Right ventricle myocardium inferior (tissue), 1 donor: ENCODE results near the gene PDE9A. TPM values are rescaled to one million over a fixed set of nuclear protein-coding genes. Genes with fewer than 3 reads are reported as not detected.
A peak's percentile ranks its signal among the peaks of the same experiment; 100 is the strongest.

Experiments used
- ATAC-seq: fragments of 200-7000 bp; cut with Tn5 transposase; one replicate; pipeline ENCODE4 v1.9.1; 2020; ENCODE audit warnings: mild to moderate bottlenecking, moderate library complexity
- DNase-seq: peaks from one replicate; pipeline ENCODE4 v3.0.0; 2021; ENCODE audit errors: missing footprints
- intact Hi-C: fragments of 100-400 bp; cut with DNase I; formaldehyde crosslinking; loops from one replicate; pipeline ENCODE4 v1.11.0; 2022
- total RNA-seq: library from RNA; stranded (reverse); fragmentation: NEBNext Ultra II Directional; extraction: Animal tissue kit (Norgen Biotek cat#: 25700); gene quantifications from one replicate; pipeline ENCODE4 v1.2.1, GENCODE V29; 2021
- donor health status: DM: no; HTN: yes; CAD: no; lungs with severe emphysema.

PDE9A gene
- total RNA-seq, 1 donor from 2014 or later = 3.4 TPM

- no peak for DNase-seq
- no peak for ATAC-seq
- intact Hi-C loops = no loop called here
Measured at GRCh38 chr21:42739061-42739931, 85.9 kb downstream of the PDE9A start.

- intact Hi-C loops = loop anchor here (10.0 kb wide), 1 partner anchor 86 kb away; the partner anchor contains the start of gene PDE9A
- ATAC-seq (no peak), DNase-seq (no peak)
Measured at GRCh38 chr21:42740405-42740909, 87.0 kb downstream of the PDE9A start.

GRCh38 chr21:42741066-42741465, 87.6 kb downstream of the PDE9A start:
- intact Hi-C loops = loop anchor here (10.0 kb wide), 1 partner anchor 86 kb away; the partner anchor contains the start of gene PDE9A
- ATAC-seq (no peak), DNase-seq (no peak)

GRCh38 chr21:42744520-42745445, 91.4 kb downstream of the PDE9A start:
- intact Hi-C loops = loop anchor here (5.0 to 10.0 kb wide), 2 partner anchors 38 to 90 kb away; partner anchors contain the start of gene PDE9A
- ATAC-seq (no peak), DNase-seq (no peak)

- ATAC-seq (no peak), DNase-seq (no peak)
- intact Hi-C loops = loop anchor here (5.0 to 10.0 kb wide), 2 partner anchors 37 to 91 kb away; partner anchors contain the start of gene PDE9A
Measured at GRCh38 chr21:42745511-42746239, 92.3 kb downstream of the PDE9A start.

- no peak for DNase-seq
- no peak for ATAC-seq
Measured at GRCh38 chr21:42746240-42746592, 92.8 kb downstream of the PDE9A start.

GRCh38 chr21:42746593-42747275, 93.3 kb downstream of the PDE9A start:
- intact Hi-C loops = loop anchor here (5.0 to 10.0 kb wide), 2 partner anchors 36 to 92 kb away; partner anchors contain the start of gene PDE9A
- DNase-seq = peak; percentile 81
- ATAC-seq = no peak

More at GRCh38 chr21:42746240-42746592, 92.8 kb downstream of the PDE9A start:
- intact Hi-C loops = loop anchor here (5.0 to 10.0 kb wide), 2 partner anchors 36 to 91 kb away; partner anchors contain the start of gene PDE9A

GRCh38 chr21:42747276-42747701, 93.9 kb downstream of the PDE9A start:
- intact Hi-C loops = loop anchor here (5.0 to 10.0 kb wide), 2 partner anchors 35 to 92 kb away; partner anchors contain the start of gene PDE9A
- peak; percentile 63 for DNase-seq

GRCh38 chr21:42747746-42748351, 94.4 kb downstream of the PDE9A start:
- DNase-seq (no peak), ATAC-seq (no peak)
- intact Hi-C loops = loop anchor here (5.0 to 10.0 kb wide), 2 partner anchors 34 to 93 kb away; partner anchors contain the start of gene PDE9A

More at GRCh38 chr21:42747276-42747701, 93.9 kb downstream of the PDE9A start:
- no peak for ATAC-seq

- intact Hi-C loops = loop anchor here (5.0 to 10.0 kb wide), 2 partner anchors 34 to 94 kb away; partner anchors contain the start of gene PDE9A
- ATAC-seq (no peak), DNase-seq (no peak)
Measured at GRCh38 chr21:42748620-42749176, 95.3 kb downstream of the PDE9A start.

GRCh38 chr21:42750737-42751530, 97.5 kb downstream of the PDE9A start:
- DNase-seq (no peak), ATAC-seq (no peak)
- intact Hi-C loops = no loop called here

- no peak for ATAC-seq
- intact Hi-C loops = no loop called here
Measured at GRCh38 chr21:42751866-42752265, 98.4 kb downstream of the PDE9A start.

GRCh38 chr21:42753804-42754203, 100.4 kb downstream of the PDE9A start:
- intact Hi-C loops = no loop called here
- ATAC-seq (no peak), DNase-seq (peak; percentile 63)

More at GRCh38 chr21:42751866-42752265, 98.4 kb downstream of the PDE9A start:
- no peak for DNase-seq

- intact Hi-C loops = no loop called here
- no peak for ATAC-seq
- DNase-seq = peak; percentile 37
Measured at GRCh38 chr21:42754270-42754933, 101.0 kb downstream of the PDE9A start.

GRCh38 chr21:42755031-42755665, 101.7 kb downstream of the PDE9A start:
- ATAC-seq (no peak), DNase-seq (peak; percentile 62)
- intact Hi-C loops = no loop called here
